BJ (cell line): Measurements from ENCODE around the gene STK39. TPM values are rescaled to one million over a fixed set of nuclear protein-coding genes. Genes with fewer than 3 reads are reported as not detected.

Experiments
- CTCF ChIA-PET: fragments of 350-600 bp; formaldehyde crosslinking; extraction: SDS; loops from one replicate; lab custom pipeline; 2021; ENCODE audit warnings: antibody characterized with exemption, inconsistent platforms; lab: Yijun Ruan, JAX
- POLR2A ChIA-PET: fragments of 300-600 bp; sonication (Branson Sonifier 250); formaldehyde crosslinking; extraction: SDS; loops from one replicate; lab custom pipeline; 2021; ENCODE audit warnings: antibody characterized with exemption; lab: Charles Lee
- DNase-seq: peaks from one replicate; pipeline ENCODE4 v3.0.0-alpha.2; 2011; ENCODE audit warnings: low read depth
- H3K27me3 ChIP-seq: 2 replicates; pipeline ENCODE4 v1.6.0; 2011; ENCODE audit warnings: low read length; ENCODE audit not compliant: control insufficient read depth, insufficient read depth
- H3K36me3 ChIP-seq: 2 replicates; pipeline ENCODE4 v1.5.1; 2011; ENCODE audit warnings: low read length; ENCODE audit not compliant: control insufficient read depth, insufficient read depth
- H3K4me3 ChIP-seq: 2 replicates; pipeline ENCODE4 v1.5.1; 2011; ENCODE audit warnings: low read depth, mild to moderate bottlenecking, control low read depth, low read length
- CTCF ChIP-seq: IDR thresholded peaks from 2 replicates; pipeline ENCODE4 v1.5.1; 2011; ENCODE audit warnings: low read depth, mild to moderate bottlenecking, control low read depth, inconsistent platforms, low read length, moderate library complexity; ENCODE audit not compliant: insufficient read depth
- polyA plus RNA-seq: library from polyadenylated mRNA; depleted of rRNA; stranded (reverse); fragments of >200 nt; gene quantifications from 2 replicates; pipeline ENCODE4 v1.2.3, GENCODE V29; 2011

The STK39 gene
- polyA plus RNA-seq, 1 experiment: 7.6 TPM

GRCh38 chr2:168256448-168256847, 9.1 kb upstream of the STK39 start:
- CTCF ChIA-PET: interaction anchor here (1.3 kb wide), 1 partner anchor 485 kb away, joined by 3 read pairs; no protein-coding TSS in a partner anchor
- TF ChIP-seq CTCF: no peak
- H3K36me3 ChIP-seq: no peaks in the 10 kb centered on the region
- H3K27me3 ChIP-seq: no peaks in the 10 kb centered on the region
- H3K4me3 ChIP-seq: no peak overlapping the region
- POLR2A ChIA-PET: no interaction called here
- no peak for DNase-seq

GRCh38 chr2:168255866-168256265, 8.5 kb upstream of the STK39 start:
- ChIA-PET POLR2A (no interaction called here), CTCF (interaction anchor here (1.3 kb wide), 1 partner anchor 486 kb away, joined by 3 read pairs; no protein-coding TSS in a partner anchor)
- H3K36me3 ChIP-seq: no peaks in the 10 kb centered on the region
- H3K4me3 ChIP-seq: no peak overlapping the region
- no peaks in the 10 kb centered on the region for H3K27me3 ChIP-seq
- TF ChIP-seq CTCF: no peak
- DNase-seq: no peak

GRCh38 chr2:168255103-168255502, 7.7 kb upstream of the STK39 start:
- no peak for TF ChIP-seq CTCF
- CTCF ChIA-PET: no interaction called here
- POLR2A ChIA-PET: no interaction called here
- Histone ChIP-seq H3K4me3 (no peak overlapping the region), H3K36me3 (no peaks in the 10 kb centered on the region), H3K27me3 (no peaks in the 10 kb centered on the region)
- no peak for DNase-seq

GRCh38 chr2:168254158-168254935, 7.0 kb upstream of the STK39 start:
- DNase-seq: no peak
- TF ChIP-seq CTCF: no peak
- no peaks in the 10 kb centered on the region for H3K27me3 ChIP-seq
- H3K36me3 ChIP-seq: no peaks in the 10 kb centered on the region
- no peak overlapping the region for H3K4me3 ChIP-seq
- CTCF ChIA-PET: no interaction called here
- POLR2A ChIA-PET: no interaction called here

- Histone ChIP-seq H3K27me3 (no peaks in the 10 kb centered on the region), H3K36me3 (no peaks in the 10 kb centered on the region), H3K4me3 (no peak overlapping the region)
- ChIA-PET POLR2A (no interaction called here), CTCF (no interaction called here)
- no peak for TF ChIP-seq CTCF
- DNase-seq: no peak
Observed at GRCh38 chr2:168253379-168253778, 6.0 kb upstream of the STK39 start.
